Measurements from ENCODE around the gene TFDP2. TPM values are rescaled to one million over a fixed set of nuclear protein-coding genes. Genes with fewer than 3 reads are reported as not detected.
A peak's percentile ranks its signal among the peaks of the same experiment; 100 is the strongest.

TFDP2 gene
- polyA plus RNA-seq, 5 donors = 38.7 to 61.2 (median 56.2) TPM

GRCh38 chr3:141971571-141971970 lies 177.8 kb downstream of the TFDP2 start:
- no peak for DNase-seq

GRCh38 chr3:141969711-141970110 lies 179.6 kb downstream of the TFDP2 start:
- DNase-seq = no peak

GRCh38 chr3:141965471-141965870 lies 183.9 kb downstream of the TFDP2 start:
- no peak for DNase-seq

GRCh38 chr3:141963301-141963700 lies 186.0 kb downstream of the TFDP2 start:
- DNase-seq = no peak

- DNase-seq = no peak
Measured at GRCh38 chr3:141960731-141961130, 188.6 kb downstream of the TFDP2 start.

GRCh38 chr3:141959589-141960554 lies 189.5 kb downstream of the TFDP2 start:
- DNase-seq = no peak

- no peak for DNase-seq
Measured at GRCh38 chr3:141955175-141955574, 194.2 kb downstream of the TFDP2 start.

- DNase-seq = no peak
Measured at GRCh38 chr3:141952611-141953010, 196.7 kb downstream of the TFDP2 start.

GRCh38 chr3:141950572-141951493 lies 198.5 kb downstream of the TFDP2 start:
- DNase-seq = no peak

GRCh38 chr3:141949972-141950371 lies 199.4 kb downstream of the TFDP2 start:
- no peak for DNase-seq

GRCh38 chr3:141949399-141949798 lies 199.9 kb downstream of the TFDP2 start:
- DNase-seq = no peak

- DNase-seq = no peak
Measured at GRCh38 chr3:141945726-141946485, 203.4 kb downstream of the TFDP2 start.

- no peak for DNase-seq
Measured at GRCh38 chr3:141942006-141942405, 207.3 kb downstream of the TFDP2 start.

- DNase-seq = no peak
Measured at GRCh38 chr3:141941093-141941492, 208.3 kb downstream of the TFDP2 start.

GRCh38 chr3:141940194-141940776 lies 209.1 kb downstream of the TFDP2 start:
- peak in 1 of 2 donors; percentile 2 for DNase-seq

GRCh38 chr3:141939759-141940158 lies 209.6 kb downstream of the TFDP2 start:
- DNase-seq = no peak

- DNase-seq = no peak
Measured at GRCh38 chr3:141938011-141938500, 211.3 kb downstream of the TFDP2 start.

- no peak for DNase-seq
Measured at GRCh38 chr3:141934354-141934753, 215.0 kb downstream of the TFDP2 start.

GRCh38 chr3:141933421-141934300 lies 215.7 kb downstream of the TFDP2 start:
- DNase-seq = no peak

GRCh38 chr3:141930801-141931200 lies 218.5 kb downstream of the TFDP2 start:
- DNase-seq = no peak
